PFSK-1 (cell line): ENCODE measurements around the gene PTPRH.
A peak's percentile ranks its signal among the peaks of the same experiment; 100 is the strongest.

Source experiments
- FOXP2 ChIP-seq: optimal IDR thresholded peaks from 2 replicates; pipeline ENCODE3; 2011; ENCODE audit warnings: borderline replicate concordance, control low read depth, inconsistent platforms; ENCODE audit not compliant: insufficient read depth; ENCODE audit errors: extremely low read length, extremely low read depth
- POLR2AphosphoS5 ChIP-seq: IDR thresholded peaks from 2 replicates; pipeline ENCODE4 v1.6.1; 2012; ENCODE audit warnings: low read depth, mild to moderate bottlenecking, control low read depth, low read length, moderate library complexity
- REST ChIP-seq, 2 experiments: IDR thresholded peaks; 2 replicates each; pipeline versions ENCODE4 v1.6.1 to v1.8.0; 2011 to 2012; ENCODE audit warnings: low read depth in 2 of 2, low read length in 2 of 2, control low read depth in 1 of 2, inconsistent platforms in 1 of 2, mild to moderate bottlenecking in 1 of 2, moderate library complexity in 1 of 2; ENCODE audit not compliant: insufficient read depth in 1 of 2
- SIN3A ChIP-seq: IDR thresholded peaks from 2 replicates; pipeline ENCODE4 v1.6.1; 2012; ENCODE audit warnings: mild to moderate bottlenecking, low read length, moderate library complexity, borderline replicate concordance; ENCODE audit not compliant: insufficient read depth
- TAF1 ChIP-seq: IDR thresholded peaks from 2 replicates; pipeline ENCODE4 v1.6.1; 2012; ENCODE audit warnings: low read length, control low read depth, borderline replicate concordance; ENCODE audit not compliant: insufficient read depth

PTPRH gene

GRCh38 chr19:55226273-55226672 is 17.0 kb upstream of the PTPRH start:
- TF ChIP-seq REST (IDR thresholded peaks at IDR 0.05; ENCODE audit: insufficient read depth in 1 of 2, low read depth in 2 of 2, low read length in 2 of 2) (no peak), SIN3A (no peak), POLR2AphosphoS5 (no peak), FOXP2 (no peak), TAF1 (no peak)

GRCh38 chr19:55225415-55225958 is 16.2 kb upstream of the PTPRH start:
- 0 out of 2 replicates have a peak, but pooled peaks have one; percentile 27 for TF ChIP-seq POLR2AphosphoS5
- no peak for TF ChIP-seq SIN3A
- no peak for TF ChIP-seq TAF1

GRCh38 chr19:55224038-55224665 is 14.9 kb upstream of the PTPRH start:
- TF ChIP-seq FOXP2 (no peak), REST (IDR thresholded peaks at IDR 0.05; ENCODE audit: insufficient read depth in 1 of 2, low read depth in 2 of 2, low read length in 2 of 2) (no peak), SIN3A (no peak), TAF1 (no peak), POLR2AphosphoS5 (no peak)

GRCh38 chr19:55223291-55224037 is 14.2 kb upstream of the PTPRH start:
- TF ChIP-seq POLR2AphosphoS5 = no peak; the same call in 1 of the 2 replicates
- no peak for TF ChIP-seq REST (IDR thresholded peaks at IDR 0.05; ENCODE audit: insufficient read depth in 1 of 2, low read depth in 2 of 2, low read length in 2 of 2)
- TF ChIP-seq FOXP2 = no peak
- TF ChIP-seq TAF1 = no peak
- no peak for TF ChIP-seq SIN3A

- TF ChIP-seq REST (IDR thresholded peaks at IDR 0.05; ENCODE audit: insufficient read depth in 1 of 2, low read depth in 2 of 2, low read length in 2 of 2) (peak; percentile 84 to 95), SIN3A (no peak), TAF1 (no peak), FOXP2 (no peak), POLR2AphosphoS5 (no peak)
Observed at GRCh38 chr19:55220525-55220924, 11.2 kb upstream of the PTPRH start.
